GM23338 (cell line): ENCODE measurements around the gene CACNA1C. TPM values are rescaled to one million over a fixed set of nuclear protein-coding genes. Genes with fewer than 3 reads are reported as not detected.
"Not testable (repeated sequence)": the region's sequence is repeated elsewhere in the genome, so short reads cannot be mapped to it uniquely, and the experiment has no call there.

Source experiments
- ATAC-seq: fragments of 200-7000 bp; cut with Tn5 transposase; 3 replicates; pipeline ENCODE4 v1.9.1; 2020
- DNase-seq: peaks from one replicate; pipeline ENCODE4 v3.0.0-alpha.2; 2015; ENCODE audit warnings: low spot score
- H2AFZ ChIP-seq: fragments of 200-600 bp; sonication (generic); 2 replicates; pipeline ENCODE4 v1.8.0; 2016; ENCODE audit warnings: antibody characterized with exemption, mild to moderate bottlenecking, moderate library complexity
- H3F3A ChIP-seq: fragments of 200-600 bp; sonication (generic); replicated peaks from 2 replicates; pipeline ENCODE4 v1.8.0; 2017; ENCODE audit warnings: antibody characterized with exemption, mixed run types, low read depth
- H3K27ac ChIP-seq: fragments of 200-600 bp; sonication (generic); 2 replicates; pipeline ENCODE4 v1.6.1; 2016; ENCODE audit warnings: low read depth
- H3K27me3 ChIP-seq: fragments of 200-600 bp; sonication (generic); 2 replicates; pipeline ENCODE4 v1.8.0; 2016; ENCODE audit warnings: mild to moderate bottlenecking, mixed run types, moderate library complexity; ENCODE audit not compliant: insufficient read depth
- H3K36me3 ChIP-seq: fragments of 200-600 bp; sonication (generic); 2 replicates; pipeline ENCODE4 v1.8.0; 2016; ENCODE audit warnings: mild to moderate bottlenecking; ENCODE audit not compliant: insufficient read depth
- H3K4me1 ChIP-seq: fragments of 200-600 bp; sonication (generic); 2 replicates; pipeline ENCODE4 v1.8.0; 2016; ENCODE audit warnings: mild to moderate bottlenecking, moderate library complexity; ENCODE audit not compliant: insufficient read depth
- H3K4me2 ChIP-seq: fragments of 200-600 bp; sonication (generic); 2 replicates; pipeline ENCODE4 v1.7.1; 2017; ENCODE audit warnings: mixed run types
- H3K4me3 ChIP-seq: fragments of 200-600 bp; sonication (generic); 2 replicates; pipeline ENCODE4 v1.6.1; 2016; ENCODE audit warnings: mixed run types
- H3K79me2 ChIP-seq: fragments of 200-600 bp; sonication (generic); replicated peaks from 2 replicates; pipeline ENCODE4 v1.8.0; 2017; ENCODE audit warnings: mild to moderate bottlenecking; ENCODE audit not compliant: insufficient read depth
- H3K9me2 ChIP-seq: fragments of 200-600 bp; sonication (generic); 2 replicates; pipeline ENCODE4 v1.8.0; 2017; ENCODE audit not compliant: insufficient read depth
- H4K20me1 ChIP-seq: fragments of 200-600 bp; sonication (generic); replicated peaks from 2 replicates; pipeline ENCODE4 v1.8.0; 2017; ENCODE audit warnings: mild to moderate bottlenecking; ENCODE audit not compliant: insufficient read depth
- H3K27ac Mint-ChIP-seq: 2 replicates; pipeline ENCODE4 v1.8.0; 2020; ENCODE audit warnings: inconsistent platforms, mild to moderate bottlenecking, moderate library complexity, mixed read lengths
- H3K27me3 Mint-ChIP-seq: 3 replicates; pipeline ENCODE4 v1.8.0; 2022; ENCODE audit warnings: low read depth, mild to moderate bottlenecking, moderate library complexity, mixed read lengths, inconsistent platforms; ENCODE audit not compliant: insufficient read depth, poor library complexity
- H3K36me3 Mint-ChIP-seq: 3 replicates; pipeline ENCODE4 v1.8.0; 2021; ENCODE audit warnings: low read depth, mild to moderate bottlenecking, inconsistent platforms, moderate library complexity, mixed read lengths
- H3K4me1 Mint-ChIP-seq: 3 replicates; pipeline ENCODE4 v1.8.0; 2020; ENCODE audit warnings: mild to moderate bottlenecking, inconsistent platforms, mixed read lengths
- H3K4me3 Mint-ChIP-seq: 3 replicates; pipeline ENCODE4 v1.8.0; 2021; ENCODE audit warnings: moderate library complexity, mild to moderate bottlenecking, inconsistent platforms, mixed read lengths
- H3K9me3 Mint-ChIP-seq: 3 replicates; pipeline ENCODE4 v1.8.0; 2020; ENCODE audit warnings: moderate library complexity, mild to moderate bottlenecking, inconsistent platforms, mixed read lengths
- CREB1 ChIP-seq: fragments of 250-450 bp; sonication (Bioruptor Pico); IDR thresholded peaks from 2 replicates; pipeline ENCODE4 v1.5.0; 2020; ENCODE audit warnings: low read depth, mild to moderate bottlenecking, moderate library complexity
- EZH2 ChIP-seq: fragments of 200-600 bp; sonication (generic); IDR thresholded peaks from one replicate; pipeline ENCODE4 v1.8.0; 2017; ENCODE audit warnings: antibody characterized with exemption, mild to moderate bottlenecking, low read depth; ENCODE audit not compliant: unreplicated experiment
- EZH2phosphoT487 ChIP-seq: fragments of 200-600 bp; sonication (generic); IDR thresholded peaks from one replicate; pipeline ENCODE4 v1.8.1; 2018; ENCODE audit warnings: antibody characterized with exemption; ENCODE audit not compliant: unreplicated experiment
- JUNB ChIP-seq: IDR thresholded peaks from one replicate; pipeline ENCODE4 v1.6.1; 2016; ENCODE audit warnings: antibody characterized with exemption; ENCODE audit not compliant: unreplicated experiment
- NANOG ChIP-seq: IDR thresholded peaks from 2 replicates; pipeline ENCODE4 v1.6.1; 2016; ENCODE audit warnings: antibody characterized with exemption, borderline replicate concordance
- POLR2AphosphoS5 ChIP-seq: IDR thresholded peaks from 2 replicates; pipeline ENCODE4 v1.6.1; 2016; ENCODE audit warnings: antibody characterized with exemption, low read depth
- STAT1 ChIP-seq: IDR thresholded peaks from one replicate; pipeline ENCODE4 v1.6.1; 2016; ENCODE audit warnings: antibody characterized with exemption; ENCODE audit not compliant: unreplicated experiment
- ZNF114 ChIP-seq: fragments of 250-450 bp; sonication (Bioruptor Pico); IDR thresholded peaks from 2 replicates; pipeline ENCODE4 v1.5.0; 2020; ENCODE audit warnings: mild to moderate bottlenecking, moderate library complexity
- ZNF331 ChIP-seq: fragments of 250-450 bp; sonication (Bioruptor Pico); IDR thresholded peaks from 2 replicates; pipeline ENCODE4 v1.5.0; 2020; ENCODE audit warnings: low read depth, mild to moderate bottlenecking, moderate library complexity
- polyA plus RNA-seq: library from polyadenylated mRNA; unstranded; fragments of >200 nt; fragmentation: Nextera tagmentation; extraction: Ambion mirVana; gene quantifications from 2 replicates; pipeline ENCODE4 v1.2.1, GENCODE V29; 2016
- total RNA-seq: library from RNA; depleted of rRNA; stranded (reverse); fragments of >200 nt; shearing (Covaris generic); gene quantifications from 2 replicates; pipeline ENCODE4 v1.2.3, GENCODE V29; 2014
- TF ChIP-seq, protein P1 (sequence below): IDR thresholded peaks from one replicate; pipeline ENCODE4 v1.6.1; 2018; ENCODE audit warnings: antibody characterized with exemption; ENCODE audit not compliant: unreplicated experiment
- TF ChIP-seq, protein P2 (sequence below): IDR thresholded peaks from 2 replicates; pipeline ENCODE4 v1.6.1; 2016; ENCODE audit warnings: antibody characterized with exemption
- TF ChIP-seq, protein P3 (sequence below), 2 experiments: fragments of 200-600 bp in 1 of 2; sonication (generic) in 1 of 2; conservative IDR thresholded peaks; 2 replicates each; pipeline versions ENCODE4 v1.5.1 to v1.6.1; 2016 to 2017; ENCODE audit warnings: antibody characterized with exemption in 2 of 2, low read depth in 2 of 2, mild to moderate bottlenecking in 2 of 2, moderate library complexity in 1 of 2

The CACNA1C gene
- total and polyA plus RNA-seq, 2 experiments from 2014 or later: 0.78 to 2.1 TPM

DNA sequence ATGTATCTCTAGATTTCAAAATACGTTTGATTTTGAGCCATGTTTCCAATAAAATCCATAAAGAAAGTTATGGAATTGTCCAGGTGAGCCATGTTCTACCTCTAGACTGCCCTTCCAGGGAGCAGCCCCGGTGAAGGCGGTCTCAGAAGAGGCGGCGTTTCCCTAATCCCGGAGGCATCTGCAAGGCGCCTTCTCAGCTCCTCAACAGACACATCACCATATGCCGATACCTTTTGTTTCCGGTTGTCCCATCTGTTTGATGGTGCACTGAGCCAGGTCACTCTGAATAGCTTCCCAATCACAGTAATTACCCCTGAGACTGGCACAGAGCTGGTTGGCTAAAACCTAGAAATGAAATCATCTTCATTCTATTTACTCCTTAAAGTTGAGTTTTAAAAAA is 436.5 kb downstream of the CACNA1C start:
- H3K27me3 Mint-ChIP-seq: peaks cover 9% of the 10 kb centered on the region

DNA sequence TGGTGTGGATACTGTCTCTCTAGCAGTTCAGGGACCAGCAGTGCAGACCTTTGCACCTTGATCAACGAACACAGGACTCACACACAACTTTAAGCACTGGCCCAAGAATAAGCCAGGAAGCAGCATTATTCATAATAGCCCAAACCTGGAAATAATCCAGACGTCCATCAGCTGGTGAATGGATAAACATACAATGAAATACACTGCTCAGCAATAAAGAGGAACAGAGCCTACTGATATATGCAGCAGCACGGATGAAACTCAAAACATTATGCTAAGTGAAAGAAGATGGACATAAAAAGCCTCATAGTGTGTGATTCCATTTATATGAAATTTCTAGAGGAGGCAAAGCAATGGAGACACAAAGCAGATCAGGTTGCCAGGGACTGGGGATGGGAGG is 438.0 kb downstream of the CACNA1C start:
- H3K4me2 ChIP-seq: no peak overlapping the region
- H3K27ac Mint-ChIP-seq: no peak overlapping the region
- ATAC-seq: no peak
- H3K9me3 Mint-ChIP-seq: no peaks in the 10 kb centered on the region
- H3K36me3 Mint-ChIP-seq: no peaks in the 10 kb centered on the region
- no peaks in the 10 kb centered on the region for H3K27me3 ChIP-seq
- peaks cover 3% of the 10 kb centered on the region for H3K27me3 Mint-ChIP-seq
- no peak for TF ChIP-seq EZH2phosphoT487
- TF ChIP-seq STAT1: no peak
- no peak for TF ChIP-seq CREB1 (CRISPR knock-in tag)
- no peak for TF ChIP-seq ZNF331 (CRISPR knock-in tag)
- TF ChIP-seq, protein P1, sequence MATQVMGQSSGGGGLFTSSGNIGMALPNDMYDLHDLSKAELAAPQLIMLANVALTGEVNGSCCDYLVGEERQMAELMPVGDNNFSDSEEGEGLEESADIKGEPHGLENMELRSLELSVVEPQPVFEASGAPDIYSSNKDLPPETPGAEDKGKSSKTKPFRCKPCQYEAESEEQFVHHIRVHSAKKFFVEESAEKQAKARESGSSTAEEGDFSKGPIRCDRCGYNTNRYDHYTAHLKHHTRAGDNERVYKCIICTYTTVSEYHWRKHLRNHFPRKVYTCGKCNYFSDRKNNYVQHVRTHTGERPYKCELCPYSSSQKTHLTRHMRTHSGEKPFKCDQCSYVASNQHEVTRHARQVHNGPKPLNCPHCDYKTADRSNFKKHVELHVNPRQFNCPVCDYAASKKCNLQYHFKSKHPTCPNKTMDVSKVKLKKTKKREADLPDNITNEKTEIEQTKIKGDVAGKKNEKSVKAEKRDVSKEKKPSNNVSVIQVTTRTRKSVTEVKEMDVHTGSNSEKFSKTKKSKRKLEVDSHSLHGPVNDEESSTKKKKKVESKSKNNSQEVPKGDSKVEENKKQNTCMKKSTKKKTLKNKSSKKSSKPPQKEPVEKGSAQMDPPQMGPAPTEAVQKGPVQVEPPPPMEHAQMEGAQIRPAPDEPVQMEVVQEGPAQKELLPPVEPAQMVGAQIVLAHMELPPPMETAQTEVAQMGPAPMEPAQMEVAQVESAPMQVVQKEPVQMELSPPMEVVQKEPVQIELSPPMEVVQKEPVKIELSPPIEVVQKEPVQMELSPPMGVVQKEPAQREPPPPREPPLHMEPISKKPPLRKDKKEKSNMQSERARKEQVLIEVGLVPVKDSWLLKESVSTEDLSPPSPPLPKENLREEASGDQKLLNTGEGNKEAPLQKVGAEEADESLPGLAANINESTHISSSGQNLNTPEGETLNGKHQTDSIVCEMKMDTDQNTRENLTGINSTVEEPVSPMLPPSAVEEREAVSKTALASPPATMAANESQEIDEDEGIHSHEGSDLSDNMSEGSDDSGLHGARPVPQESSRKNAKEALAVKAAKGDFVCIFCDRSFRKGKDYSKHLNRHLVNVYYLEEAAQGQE: no peak
- no peak for TF ChIP-seq POLR2AphosphoS5
- no peak for TF ChIP-seq JUNB
- TF ChIP-seq NANOG: no peak
- TF ChIP-seq ZNF114 (CRISPR knock-in tag): no peak
- TF ChIP-seq, protein P2, sequence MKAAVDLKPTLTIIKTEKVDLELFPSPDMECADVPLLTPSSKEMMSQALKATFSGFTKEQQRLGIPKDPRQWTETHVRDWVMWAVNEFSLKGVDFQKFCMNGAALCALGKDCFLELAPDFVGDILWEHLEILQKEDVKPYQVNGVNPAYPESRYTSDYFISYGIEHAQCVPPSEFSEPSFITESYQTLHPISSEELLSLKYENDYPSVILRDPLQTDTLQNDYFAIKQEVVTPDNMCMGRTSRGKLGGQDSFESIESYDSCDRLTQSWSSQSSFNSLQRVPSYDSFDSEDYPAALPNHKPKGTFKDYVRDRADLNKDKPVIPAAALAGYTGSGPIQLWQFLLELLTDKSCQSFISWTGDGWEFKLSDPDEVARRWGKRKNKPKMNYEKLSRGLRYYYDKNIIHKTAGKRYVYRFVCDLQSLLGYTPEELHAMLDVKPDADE: no peak
- TF ChIP-seq EZH2: no peak
- H3K4me3 ChIP-seq: no peak overlapping the region
- no peak overlapping the region for H2AFZ ChIP-seq
- no peaks in the 10 kb centered on the region for H3K4me1 ChIP-seq
- H3K79me2 ChIP-seq: no peaks in the 10 kb centered on the region
- H3F3A ChIP-seq: no peaks in the 10 kb centered on the region
- no peaks in the 10 kb centered on the region for H3K4me1 Mint-ChIP-seq
- DNase-seq: no peak
- H3K36me3 ChIP-seq: no peaks in the 10 kb centered on the region
- no peak overlapping the region for H3K27ac ChIP-seq
- no peaks in the 10 kb centered on the region for H4K20me1 ChIP-seq
- no peak overlapping the region for H3K4me3 Mint-ChIP-seq
- 0 out of 2 replicates have a peak, but pooled peaks cover 9% of the 10 kb centered on the region for H3K9me2 ChIP-seq

More for the DNA sequence above, 436.5 kb downstream of the CACNA1C start:
- Histone ChIP-seq H4K20me1 (no peaks in the 10 kb centered on the region), H3K4me1 (no peaks in the 10 kb centered on the region), H3K9me2 (0 out of 2 replicates have a peak, but pooled peaks cover 9% of the 10 kb centered on the region), H3K79me2 (no peaks in the 10 kb centered on the region), H2AFZ (no peak overlapping the region), H3K4me3 (no peak overlapping the region), H3K27me3 (no peaks in the 10 kb centered on the region), H3K4me2 (no peak overlapping the region), H3K36me3 (no peaks in the 10 kb centered on the region), H3F3A (no peaks in the 10 kb centered on the region), H3K27ac (no peak overlapping the region)
- Mint-ChIP-seq H3K4me3 (no peak overlapping the region), H3K36me3 (no peaks in the 10 kb centered on the region), H3K27ac (no peak overlapping the region), H3K4me1 (0 out of 3 replicates have a peak, but pooled peaks cover 2% of the 10 kb centered on the region), H3K9me3 (no peaks in the 10 kb centered on the region)
- ATAC-seq: peak; percentile 59
- TF ChIP-seq POLR2AphosphoS5 (no peak), EZH2 (no peak), JUNB (no peak), ZNF114 (CRISPR knock-in tag) (no peak), NANOG (no peak)
- TF ChIP-seq, protein P3, sequence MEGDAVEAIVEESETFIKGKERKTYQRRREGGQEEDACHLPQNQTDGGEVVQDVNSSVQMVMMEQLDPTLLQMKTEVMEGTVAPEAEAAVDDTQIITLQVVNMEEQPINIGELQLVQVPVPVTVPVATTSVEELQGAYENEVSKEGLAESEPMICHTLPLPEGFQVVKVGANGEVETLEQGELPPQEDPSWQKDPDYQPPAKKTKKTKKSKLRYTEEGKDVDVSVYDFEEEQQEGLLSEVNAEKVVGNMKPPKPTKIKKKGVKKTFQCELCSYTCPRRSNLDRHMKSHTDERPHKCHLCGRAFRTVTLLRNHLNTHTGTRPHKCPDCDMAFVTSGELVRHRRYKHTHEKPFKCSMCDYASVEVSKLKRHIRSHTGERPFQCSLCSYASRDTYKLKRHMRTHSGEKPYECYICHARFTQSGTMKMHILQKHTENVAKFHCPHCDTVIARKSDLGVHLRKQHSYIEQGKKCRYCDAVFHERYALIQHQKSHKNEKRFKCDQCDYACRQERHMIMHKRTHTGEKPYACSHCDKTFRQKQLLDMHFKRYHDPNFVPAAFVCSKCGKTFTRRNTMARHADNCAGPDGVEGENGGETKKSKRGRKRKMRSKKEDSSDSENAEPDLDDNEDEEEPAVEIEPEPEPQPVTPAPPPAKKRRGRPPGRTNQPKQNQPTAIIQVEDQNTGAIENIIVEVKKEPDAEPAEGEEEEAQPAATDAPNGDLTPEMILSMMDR (conservative IDR thresholded peaks at IDR 0.05; ENCODE audit: low read depth in 2 of 2): no peak
- no peak for DNase-seq

DNA sequence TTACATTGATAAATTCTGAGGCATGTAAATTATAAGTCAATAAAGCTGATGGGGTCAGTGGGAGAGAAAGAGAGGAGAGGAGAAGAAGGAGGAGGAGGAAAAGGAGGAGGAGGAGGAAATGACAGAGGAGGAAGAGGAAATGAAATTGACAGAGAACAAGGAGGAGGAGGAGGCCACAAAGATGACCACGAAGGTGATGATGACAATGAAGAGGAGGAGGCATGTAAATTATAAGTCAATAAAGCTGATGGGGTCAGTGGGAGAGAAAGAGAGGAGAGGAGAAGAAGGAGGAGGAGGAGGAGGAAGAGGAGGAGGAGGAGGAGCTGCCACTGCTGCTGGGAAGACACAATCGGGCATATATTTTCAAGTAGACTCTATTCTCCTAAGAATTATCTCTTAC is 438.6 kb downstream of the CACNA1C start:
- not testable (repeated sequence) for H3K4me1 Mint-ChIP-seq, H3K27ac Mint-ChIP-seq, H3K4me2 ChIP-seq, H2AFZ ChIP-seq, H3K9me2 ChIP-seq, H3K79me2 ChIP-seq, H3K4me3 ChIP-seq, H3K4me1 ChIP-seq, H3F3A ChIP-seq, H3K36me3 Mint-ChIP-seq, H3K9me3 Mint-ChIP-seq, H3K27me3 ChIP-seq, H3K36me3 ChIP-seq, H3K27ac ChIP-seq, H3K4me3 Mint-ChIP-seq, H4K20me1 ChIP-seq, DNase-seq, ATAC-seq, H3K27me3 Mint-ChIP-seq
